Endothelial cell of umbilical vein (primary cell): Measurements from ENCODE around the gene SLC35F3. TPM values are rescaled to one million over a fixed set of nuclear protein-coding genes. Genes with fewer than 3 reads are reported as not detected.

Experiments used
- BruUV-seq: library from RNA; stranded (reverse); fragments of 400-500 nt; replicated peaks from 2 replicates; lab custom pipeline; 2021; lab: Mats Ljungman, UMichigan
- CTCF ChIA-PET: fragments of 300-600, 350-600 bp; sonication (Branson Sonifier 250); formaldehyde crosslinking; loops from one replicate; lab custom pipeline; 2021; ENCODE audit warnings: antibody characterized with exemption, inconsistent platforms; lab: Charles Lee
- POLR2A ChIA-PET: fragments of 300-600, 350-600 bp; sonication (Branson Sonifier 250); formaldehyde crosslinking; loops from one replicate; lab custom pipeline; 2021; ENCODE audit warnings: antibody characterized with exemption, inconsistent platforms; lab: Charles Lee
- DNase-seq: peaks from one replicate; pipeline ENCODE4 v3.0.0-alpha.2; 2011; ENCODE audit warnings: low read depth, low spot score
- FAIRE-seq: peaks from 2 replicates; lab custom pipeline; 2011; peaks lifted over from hg19 to GRCh38; lab: Jason Lieb, UNC
- H2AFZ ChIP-seq: 2 replicates; pipeline ENCODE4 v1.6.0; 2012; ENCODE audit warnings: low read depth, low read length, control low read depth, inconsistent platforms
- H3K27ac ChIP-seq: 2 replicates; pipeline ENCODE4 v1.5.1; 2011; ENCODE audit warnings: low read depth, mild to moderate bottlenecking, control low read depth, low read length, moderate library complexity; ENCODE audit not compliant: insufficient read depth
- H3K27me3 ChIP-seq, 2 experiments: 2 replicates each; pipeline versions ENCODE4 v1.6.0 to v1.6.1; 2011; ENCODE audit warnings: low read length in 2 of 2, mixed read lengths in 1 of 2; ENCODE audit not compliant: control insufficient read depth in 2 of 2, insufficient read depth in 2 of 2
- H3K36me3 ChIP-seq, 2 experiments: 2 replicates in 1 of 2; 3 replicates in 1 of 2; pipeline ENCODE4 v1.5.1; 2011; ENCODE audit warnings: low read length in 2 of 2, mild to moderate bottlenecking in 1 of 2, moderate library complexity in 1 of 2; ENCODE audit not compliant: control insufficient read depth in 2 of 2, insufficient read depth in 2 of 2; ENCODE audit errors: extremely low read depth in 1 of 2
- H3K4me1 ChIP-seq: 3 replicates; pipeline ENCODE4 v1.5.1; 2011; ENCODE audit warnings: mild to moderate bottlenecking, low read length; ENCODE audit not compliant: control insufficient read depth, insufficient read depth; ENCODE audit errors: extremely low read depth
- H3K4me2 ChIP-seq: 2 replicates; pipeline ENCODE4 v1.6.1; 2011; ENCODE audit warnings: low read length, control low read depth, mixed read lengths; ENCODE audit not compliant: insufficient read depth
- H3K4me3 ChIP-seq, 3 experiments: fragments of 200-600 bp in 1 of 3; sonication (generic), shearing (Covaris generic) in 1 of 3; replicated peaks in 1 of 3; 2 replicates each; pipeline ENCODE4 v1.5.1; 2011 to 2016; ENCODE audit warnings: control low read depth in 3 of 3, low read length in 3 of 3, mild to moderate bottlenecking in 2 of 3, inconsistent platforms in 1 of 3, low read depth in 1 of 3, moderate library complexity in 1 of 3; ENCODE audit not compliant: insufficient read depth in 1 of 3
- H3K79me2 ChIP-seq: 2 replicates; pipeline ENCODE4 v1.6.0; 2012; ENCODE audit warnings: low read length, inconsistent platforms; ENCODE audit not compliant: control insufficient read depth, insufficient read depth
- H3K9ac ChIP-seq: replicated peaks from 2 replicates; pipeline ENCODE3; 2011; ENCODE audit warnings: low read length, control low read depth; ENCODE audit not compliant: insufficient read depth; ENCODE audit errors: extremely low read depth
- H3K9me1 ChIP-seq: replicated peaks from 3 replicates; pipeline ENCODE4 v1.6.0; 2011; ENCODE audit warnings: mild to moderate bottlenecking, low read length; ENCODE audit not compliant: control insufficient read depth, insufficient read depth; ENCODE audit errors: extremely low read depth
- H3K9me3 ChIP-seq: replicated peaks from 2 replicates; pipeline ENCODE4 v1.5.1; 2012; ENCODE audit warnings: low read length, inconsistent platforms; ENCODE audit not compliant: control insufficient read depth, insufficient read depth
- H4K20me1 ChIP-seq: replicated peaks from 2 replicates; pipeline ENCODE3; 2011; ENCODE audit warnings: mild to moderate bottlenecking, low read length; ENCODE audit not compliant: control insufficient read depth, insufficient read depth; ENCODE audit errors: extremely low read depth
- EZH2 ChIP-seq: IDR thresholded peaks from 2 replicates; pipeline ENCODE4 v1.6.1; 2012; ENCODE audit warnings: borderline replicate concordance, low read depth, mild to moderate bottlenecking, moderate library complexity, low read length, inconsistent platforms; ENCODE audit not compliant: severe bottlenecking
- FOS ChIP-seq: IDR thresholded peaks from 2 replicates; pipeline ENCODE4 v1.6.1; 2011; ENCODE audit warnings: mild to moderate bottlenecking, low read length, moderate library complexity, borderline replicate concordance; ENCODE audit not compliant: insufficient read depth
- GATA2 ChIP-seq: IDR thresholded peaks from 2 replicates; pipeline ENCODE4 v1.7.0; 2011; ENCODE audit warnings: low read depth, mild to moderate bottlenecking, moderate library complexity, mixed read lengths, low read length; ENCODE audit not compliant: insufficient read length, insufficient read depth
- JUN ChIP-seq: IDR thresholded peaks from 2 replicates; pipeline ENCODE4 v1.6.1; 2011; ENCODE audit warnings: borderline replicate concordance, low read depth; ENCODE audit not compliant: insufficient read length, insufficient read depth
- MYC ChIP-seq: IDR thresholded peaks from one replicate; pipeline ENCODE4 v1.6.1; 2011; ENCODE audit warnings: mild to moderate bottlenecking, low read depth, low read length
- POLR2A ChIP-seq: IDR thresholded peaks from 2 replicates; pipeline ENCODE4 v1.6.1; 2012; ENCODE audit warnings: low read depth, mild to moderate bottlenecking, control low read depth, low read length
- POLR2AphosphoS5 ChIP-seq: IDR thresholded peaks from 2 replicates; pipeline ENCODE4 v1.6.1; 2012; ENCODE audit warnings: low read depth, mild to moderate bottlenecking, control low read depth, low read length, moderate library complexity; ENCODE audit not compliant: insufficient read depth
- dilution Hi-C: fragments of 300-500 bp; cut with MboI; formaldehyde crosslinking; loops from one replicate; pipeline ENCODE4 v1.15.0; 2019; ENCODE audit warnings: low sequenced_read_pairs; ENCODE audit not compliant: extremely low pct_ligation_motif_present
- intact Hi-C: fragments of 100-400 bp; cut with micrococcal nuclease; formaldehyde crosslinking; loops from one replicate; pipeline ENCODE4 v1.10.0; 2022
- polyA plus RNA-seq, 4 experiments: library from polyadenylated mRNA; depleted of rRNA in 3 of 4; stranded (reverse) in 3 of 4; unstranded in 1 of 4; fragments of >200 nt; gene quantifications; 2 replicates each; pipeline versions ENCODE4 v1.2.1 to v1.2.3, GENCODE V29; 2011 to 2012; ENCODE audit warnings: missing spikeins in 1 of 4
- total RNA-seq: library from RNA; stranded (reverse); gene quantifications from 2 replicates; pipeline ENCODE4 v1.2.3, GENCODE V29; 2021
- TF ChIP-seq, protein P1 (sequence below), 2 donors: IDR thresholded peaks; 1 replicate in 1 of 2; 2 replicates in 1 of 2; pipeline ENCODE4 v1.5.1; 2011; ENCODE audit warnings: low read length in 2 of 2, mild to moderate bottlenecking in 2 of 2, moderate library complexity in 2 of 2, control low read depth in 1 of 2, inconsistent platforms in 1 of 2, low read depth in 1 of 2; ENCODE audit not compliant: insufficient read depth in 1 of 2; ENCODE audit errors: extremely low read depth in 1 of 2
- TF ChIP-seq, protein P2 (sequence below): IDR thresholded peaks from 2 replicates; pipeline ENCODE4 v1.6.1; 2011; ENCODE audit not compliant: insufficient read depth, insufficient read length

The SLC35F3 gene
- total and polyA plus RNA-seq, 2 donors (not counting 3 experiments of a cell fraction or from before 2014, with no cell fraction given): not detected

DNA sequence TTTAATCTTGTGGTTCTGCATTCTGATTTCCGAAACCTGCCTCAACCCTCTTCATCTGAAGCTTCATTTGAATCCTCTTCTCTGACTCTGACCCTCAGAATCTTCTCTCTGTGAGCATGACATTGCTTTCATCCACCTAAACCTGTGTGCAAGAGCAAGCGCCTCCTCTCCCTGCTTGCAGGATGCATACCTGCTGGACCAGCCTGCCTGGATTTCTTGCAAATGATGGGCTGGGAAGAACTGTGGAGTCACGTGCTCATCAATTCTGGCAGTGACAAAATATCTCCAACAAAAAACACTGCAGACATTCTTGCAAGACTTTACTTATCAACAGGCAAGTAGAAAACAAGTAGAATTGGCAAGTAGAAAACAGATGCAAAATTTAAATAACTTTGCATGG lies 20.8 kb upstream of the SLC35F3 start:
- Histone ChIP-seq H3K9me1 (no peaks in the 10 kb centered on the region), H3K9ac (no peak overlapping the region), H3K36me3 (no peaks in the 10 kb centered on the region), H3K4me1 (no peaks in the 10 kb centered on the region), H3K27me3 (no peaks in the 10 kb centered on the region), H3K9me3 (peaks cover 3% of the 10 kb centered on the region), H3K27ac (no peak overlapping the region), H3K79me2 (no peaks in the 10 kb centered on the region), H3K4me2 (no peak overlapping the region), H2AFZ (no peak overlapping the region), H3K4me3 (no peak overlapping the region), H4K20me1 (no peaks in the 10 kb centered on the region)
- intact Hi-C loops: no loop called here
- dilution Hi-C loops: no loop called here
- DNase-seq: no peak
- CTCF ChIA-PET: no interaction called here
- TF ChIP-seq MYC: no peak
- no peak for TF ChIP-seq GATA2
- BruUV-seq: no TSS peak
- no peak for FAIRE-seq
- POLR2A ChIA-PET: no interaction called here

DNA sequence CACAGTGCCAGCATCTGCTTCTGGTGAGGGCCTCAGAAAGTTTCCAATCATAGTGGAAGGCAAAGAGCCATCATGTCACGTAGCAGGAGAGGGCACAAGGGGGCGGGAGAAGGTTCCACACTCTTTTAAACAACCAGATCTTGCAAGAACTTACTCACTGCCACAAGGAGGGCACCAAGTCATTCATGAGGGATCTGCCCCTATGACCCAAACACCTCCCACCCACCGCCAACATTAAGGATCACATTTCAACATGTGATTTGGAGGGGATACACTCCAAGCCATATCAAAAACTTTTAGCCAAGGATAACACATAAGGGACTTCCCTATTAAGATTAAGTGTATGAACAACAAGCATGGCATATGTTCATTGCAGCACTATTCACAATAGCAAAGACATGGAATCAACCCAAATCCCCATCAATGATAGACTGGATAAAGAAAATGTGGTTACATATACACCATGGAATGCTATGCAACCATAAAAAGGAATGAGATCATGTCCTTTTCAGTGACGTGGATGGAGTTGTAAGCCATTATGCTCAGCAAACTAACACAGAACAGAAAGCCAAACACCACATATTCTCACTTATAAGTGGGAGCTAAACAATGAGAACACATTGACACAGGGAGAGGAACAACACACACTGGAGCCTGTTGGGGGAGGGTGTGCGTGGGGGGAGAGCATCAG lies 19.9 kb upstream of the SLC35F3 start:
- no peak overlapping the region for H3K27ac ChIP-seq
- no peaks in the 10 kb centered on the region for H3K27me3 ChIP-seq
- no peaks in the 10 kb centered on the region for H3K4me1 ChIP-seq
- BruUV-seq: no TSS peak
- H3K36me3 ChIP-seq: no peaks in the 10 kb centered on the region
- no peak overlapping the region for H2AFZ ChIP-seq
- no peak for FAIRE-seq
- no peaks in the 10 kb centered on the region for H4K20me1 ChIP-seq
- DNase-seq: no peak
- dilution Hi-C loops: no loop called here
- no peak overlapping the region for H3K4me2 ChIP-seq
- no peaks in the 10 kb centered on the region for H3K79me2 ChIP-seq
- no peak overlapping the region for H3K4me3 ChIP-seq
- no peak for TF ChIP-seq JUN
- no peak for TF ChIP-seq POLR2AphosphoS5
- TF ChIP-seq EZH2: no peak
- TF ChIP-seq, protein P1, sequence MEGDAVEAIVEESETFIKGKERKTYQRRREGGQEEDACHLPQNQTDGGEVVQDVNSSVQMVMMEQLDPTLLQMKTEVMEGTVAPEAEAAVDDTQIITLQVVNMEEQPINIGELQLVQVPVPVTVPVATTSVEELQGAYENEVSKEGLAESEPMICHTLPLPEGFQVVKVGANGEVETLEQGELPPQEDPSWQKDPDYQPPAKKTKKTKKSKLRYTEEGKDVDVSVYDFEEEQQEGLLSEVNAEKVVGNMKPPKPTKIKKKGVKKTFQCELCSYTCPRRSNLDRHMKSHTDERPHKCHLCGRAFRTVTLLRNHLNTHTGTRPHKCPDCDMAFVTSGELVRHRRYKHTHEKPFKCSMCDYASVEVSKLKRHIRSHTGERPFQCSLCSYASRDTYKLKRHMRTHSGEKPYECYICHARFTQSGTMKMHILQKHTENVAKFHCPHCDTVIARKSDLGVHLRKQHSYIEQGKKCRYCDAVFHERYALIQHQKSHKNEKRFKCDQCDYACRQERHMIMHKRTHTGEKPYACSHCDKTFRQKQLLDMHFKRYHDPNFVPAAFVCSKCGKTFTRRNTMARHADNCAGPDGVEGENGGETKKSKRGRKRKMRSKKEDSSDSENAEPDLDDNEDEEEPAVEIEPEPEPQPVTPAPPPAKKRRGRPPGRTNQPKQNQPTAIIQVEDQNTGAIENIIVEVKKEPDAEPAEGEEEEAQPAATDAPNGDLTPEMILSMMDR (IDR thresholded peaks at IDR 0.05; ENCODE audit: extremely low read depth in 1 of 2, insufficient read depth in 1 of 2, low read depth in 1 of 2, low read length in 2 of 2): no peak
- no peak for TF ChIP-seq POLR2A
- no peak for TF ChIP-seq GATA2
- TF ChIP-seq, protein P2, sequence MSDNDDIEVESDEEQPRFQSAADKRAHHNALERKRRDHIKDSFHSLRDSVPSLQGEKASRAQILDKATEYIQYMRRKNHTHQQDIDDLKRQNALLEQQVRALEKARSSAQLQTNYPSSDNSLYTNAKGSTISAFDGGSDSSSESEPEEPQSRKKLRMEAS: no peak
- no peak for TF ChIP-seq FOS
- no peak for TF ChIP-seq MYC
- ChIA-PET CTCF (no interaction called here), POLR2A (no interaction called here)
- no peak overlapping the region for H3K9ac ChIP-seq
- intact Hi-C loops: no loop called here
- H3K9me1 ChIP-seq: no peaks in the 10 kb centered on the region
- peaks cover 3% of the 10 kb centered on the region for H3K9me3 ChIP-seq
